C1 segment of cervical spinal cord (tissue), 14 donors: Measurements from ENCODE around the gene MARCHF9.

Experiments used
- DNase-seq, 14 donors: peaks; one replicate each; lab custom pipeline; 2025; lab: John Stamatoyannopoulos, UW

MARCHF9 gene

DNA sequence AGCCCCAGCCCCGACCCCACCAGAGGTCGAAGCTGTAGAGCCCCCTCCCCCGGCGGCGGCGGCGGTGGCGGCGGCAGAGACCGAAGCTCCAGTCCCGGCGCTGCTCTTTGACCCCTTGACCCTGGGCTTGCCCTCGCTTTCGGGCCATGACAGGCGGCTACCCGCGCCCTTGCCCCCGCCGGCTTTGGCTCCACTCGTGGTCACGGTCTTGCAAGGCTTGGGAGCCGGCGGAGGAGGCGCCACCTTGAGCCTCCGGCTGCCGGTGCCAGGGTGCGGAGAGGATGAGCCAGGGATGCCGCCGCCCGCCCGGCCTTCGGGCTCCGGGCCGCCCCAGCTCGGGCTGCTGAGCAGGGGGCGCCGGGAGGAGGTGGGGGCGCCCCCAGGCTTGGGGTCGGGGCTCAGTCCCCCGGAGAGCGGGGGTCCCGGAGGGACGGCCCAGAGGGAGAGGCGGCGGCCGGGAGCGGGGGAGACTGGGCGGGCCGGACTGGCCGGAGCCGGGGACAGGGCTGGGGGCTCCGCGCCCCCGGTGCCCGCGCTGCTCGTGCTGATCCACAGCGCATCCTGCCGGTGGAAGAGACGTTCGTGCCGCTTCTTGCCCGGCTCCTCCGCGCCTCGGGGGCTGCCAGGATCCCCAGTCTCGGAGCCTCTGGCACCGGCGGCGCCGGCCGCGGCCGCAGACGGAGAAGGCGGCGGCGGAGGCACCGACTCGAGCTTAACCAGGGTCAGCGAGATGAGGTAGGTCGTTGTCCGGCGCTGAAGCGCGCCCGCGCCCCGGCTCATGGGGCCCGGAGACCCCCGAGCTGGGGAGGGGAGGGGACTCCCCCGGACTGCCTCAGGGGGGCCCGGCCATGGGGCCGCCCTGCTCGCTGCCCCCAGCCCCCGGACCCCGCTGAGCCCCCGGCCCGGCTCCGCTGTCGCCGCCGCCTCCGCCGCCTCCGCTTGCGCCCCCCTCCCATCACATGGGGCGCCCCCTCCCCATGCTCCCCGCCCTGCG is 17.1 kb upstream of the MARCHF9 start:
- DNase-seq: no peak

DNA sequence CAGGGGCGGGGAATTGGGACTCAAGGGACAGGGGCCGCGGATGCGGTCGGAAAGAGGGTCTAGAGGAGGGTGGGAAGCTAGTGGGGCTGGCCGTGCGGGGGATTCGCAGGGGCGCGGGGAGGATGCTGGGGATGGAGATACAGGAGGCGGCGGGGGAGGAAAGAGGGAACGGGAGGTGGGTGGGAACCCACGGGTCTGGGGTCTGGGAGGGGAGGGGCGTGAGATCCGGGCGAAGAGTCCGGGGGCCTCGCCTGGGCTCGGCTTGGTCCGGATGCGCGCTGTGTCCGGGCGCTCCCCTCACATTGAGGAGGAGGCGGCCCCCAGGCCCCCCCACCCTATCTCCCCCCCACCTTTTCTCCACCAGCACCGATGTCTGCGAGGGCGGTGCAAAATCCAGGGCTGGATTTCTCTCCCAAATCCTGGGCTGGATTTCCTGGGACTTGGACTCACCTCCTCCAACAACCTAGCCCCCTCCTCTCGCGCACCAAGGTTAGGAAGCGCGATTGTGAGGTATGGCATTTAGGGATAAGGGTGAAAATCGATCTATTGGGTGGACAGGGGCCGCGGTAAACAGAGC is 16.2 kb upstream of the MARCHF9 start, which contains the start of gene AGAP2:
Gene AGAP2 (minus strand): TSS at position 82 of the 577 bp plus-strand sequence. CDS start 496 bp downstream, outside the sequence.
- DNase-seq: peak in 2 of 14 donors; percentile 10 to 80

DNA sequence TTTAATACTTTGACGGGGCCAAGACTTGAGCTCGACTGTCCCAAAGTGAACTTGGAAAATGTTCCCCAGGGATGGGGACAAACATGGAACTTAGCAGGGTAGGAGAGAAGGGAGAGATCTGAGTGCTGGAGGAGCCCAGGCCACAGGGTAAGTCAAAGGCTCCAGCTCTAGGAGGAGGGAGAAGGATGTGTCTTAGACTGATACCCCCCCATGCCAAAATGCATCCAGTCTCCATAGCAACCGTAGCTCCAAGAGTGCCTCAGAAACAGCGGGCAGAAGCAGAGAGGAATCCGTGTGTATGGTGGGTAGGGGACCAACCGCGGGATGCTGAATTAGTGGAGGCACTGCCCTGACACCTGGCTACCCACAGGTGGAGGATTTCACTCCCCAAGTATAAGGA is 15.5 kb upstream of the MARCHF9 start:
- DNase-seq: no peak

DNA sequence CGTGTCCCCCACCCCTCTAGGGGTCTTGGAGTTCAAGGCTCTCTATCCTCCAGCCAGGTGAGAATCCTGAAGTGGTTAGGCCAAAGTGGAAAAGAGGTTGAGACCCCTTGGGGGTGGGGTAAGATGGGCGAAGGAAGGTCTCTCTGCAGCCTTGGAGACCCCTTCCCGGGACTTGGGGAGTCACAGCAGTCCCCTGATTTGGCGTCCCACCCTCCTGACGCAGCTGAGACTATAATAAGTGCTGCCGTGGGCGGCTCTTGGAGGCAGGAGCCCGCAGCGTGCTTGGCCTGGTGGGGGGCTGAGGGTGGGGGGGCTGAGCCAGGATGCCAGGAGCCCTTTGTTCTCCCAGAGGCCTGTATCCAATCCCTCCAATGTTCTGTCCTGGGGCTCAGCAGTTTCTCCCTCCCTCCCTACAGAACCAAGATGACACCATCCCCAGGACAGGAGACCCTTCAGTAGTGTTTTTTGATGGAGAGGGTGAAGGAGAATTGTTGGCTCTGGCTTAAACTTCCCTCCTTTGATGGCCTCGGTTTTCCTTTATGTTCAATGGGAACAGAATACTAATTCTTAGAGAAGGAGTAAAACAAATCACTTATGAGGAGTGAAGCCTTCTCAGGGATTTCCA is 14.9 kb upstream of the MARCHF9 start:
- DNase-seq: no peak

DNA sequence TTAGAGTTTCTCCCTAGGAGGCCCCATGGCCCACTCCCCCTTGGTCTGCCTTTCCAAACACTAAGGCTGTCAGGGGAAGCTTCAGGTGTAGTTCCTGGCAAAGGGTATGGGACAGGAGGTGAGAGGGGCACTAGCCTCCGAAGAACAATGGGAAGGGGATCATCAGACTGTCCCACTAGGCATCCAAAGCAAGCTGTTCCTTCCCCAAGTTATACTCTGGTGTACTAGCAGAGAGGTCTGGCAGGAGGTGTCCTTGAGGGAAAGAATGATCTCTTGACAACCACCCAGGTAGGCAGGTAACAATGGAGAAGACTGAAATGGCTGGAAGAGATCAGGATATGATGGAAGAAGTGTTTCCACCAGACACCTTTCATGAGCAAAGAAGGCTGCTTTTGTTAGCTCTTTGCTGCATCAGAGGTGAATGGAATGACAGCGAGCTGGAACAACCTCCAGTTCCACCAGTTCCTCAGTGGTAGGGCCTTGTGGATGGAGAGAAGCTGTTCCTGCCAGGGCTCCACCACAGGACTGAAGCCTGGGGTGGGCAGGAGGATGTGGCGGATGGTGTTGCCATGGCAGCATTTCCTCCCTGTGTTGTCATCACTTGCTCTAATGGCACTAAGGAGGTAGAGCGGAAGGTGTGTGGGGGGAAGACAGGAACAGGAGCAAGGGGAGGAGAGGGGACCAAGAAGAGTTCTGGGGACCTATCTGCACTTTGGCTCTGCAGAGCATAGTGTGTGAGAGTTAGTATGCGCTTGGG is 14.1 kb upstream of the MARCHF9 start:
- no peak for DNase-seq

DNA sequence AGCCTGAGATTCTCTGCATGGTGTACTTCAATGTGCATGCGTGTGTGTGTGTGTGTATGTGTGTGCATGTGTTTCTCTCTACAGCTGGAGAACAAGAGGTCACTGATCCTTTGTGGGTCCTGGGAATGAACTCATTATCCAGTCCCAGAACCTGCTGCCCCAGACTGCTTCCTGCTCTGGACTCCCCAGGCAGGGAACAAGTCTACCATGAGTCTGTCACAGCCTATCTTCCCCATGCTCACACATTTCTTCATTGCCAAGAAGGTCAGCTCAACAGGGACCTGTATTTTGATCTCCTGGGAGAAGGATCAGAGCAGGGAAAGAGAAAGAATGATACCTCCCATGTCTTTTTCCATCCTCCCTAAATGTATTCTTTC is 13.5 kb upstream of the MARCHF9 start:
- DNase-seq: no peak

DNA sequence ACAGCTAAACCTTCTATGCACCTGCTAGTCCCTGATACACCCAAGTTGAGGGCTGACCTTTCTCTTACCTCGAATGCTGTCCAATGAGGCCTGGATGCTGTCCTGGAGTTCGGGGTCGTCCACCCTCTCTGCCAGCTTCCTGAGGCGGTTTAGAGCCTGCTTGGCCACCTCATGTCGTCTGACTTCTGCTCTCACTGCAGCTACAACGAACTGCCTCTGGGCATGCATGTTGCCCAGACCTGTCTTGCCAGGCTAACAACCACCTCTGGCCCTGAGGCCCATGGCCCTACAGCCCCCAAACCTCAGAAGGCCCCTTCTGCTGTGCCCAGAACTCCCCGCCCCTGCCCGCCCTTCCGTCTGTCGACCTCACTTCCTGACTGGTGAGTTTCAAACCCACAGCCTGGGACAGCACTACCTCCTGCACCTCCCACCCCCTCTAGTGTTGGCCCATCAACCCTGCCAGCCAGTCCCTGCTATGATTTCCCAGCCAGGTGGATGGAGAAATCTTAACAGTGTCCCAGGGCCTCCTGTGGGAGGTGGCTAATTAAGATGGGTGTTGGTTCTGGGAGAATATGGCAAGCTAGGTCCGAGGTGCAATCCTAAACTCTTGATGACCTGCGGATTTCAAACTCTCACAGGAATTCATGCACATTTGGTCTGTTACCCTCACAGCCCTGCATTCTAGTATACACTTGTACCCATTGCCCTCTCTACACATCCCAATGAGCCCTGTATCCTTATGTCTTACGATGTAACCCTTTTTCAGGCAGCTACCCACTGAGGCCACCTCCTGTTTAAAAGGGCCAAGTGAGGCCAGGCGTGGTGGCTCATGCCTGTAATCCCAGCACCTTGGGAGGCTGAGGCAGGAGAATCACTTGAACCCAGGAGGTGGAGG is 12.8 kb upstream of the MARCHF9 start:
- DNase-seq: no peak

DNA sequence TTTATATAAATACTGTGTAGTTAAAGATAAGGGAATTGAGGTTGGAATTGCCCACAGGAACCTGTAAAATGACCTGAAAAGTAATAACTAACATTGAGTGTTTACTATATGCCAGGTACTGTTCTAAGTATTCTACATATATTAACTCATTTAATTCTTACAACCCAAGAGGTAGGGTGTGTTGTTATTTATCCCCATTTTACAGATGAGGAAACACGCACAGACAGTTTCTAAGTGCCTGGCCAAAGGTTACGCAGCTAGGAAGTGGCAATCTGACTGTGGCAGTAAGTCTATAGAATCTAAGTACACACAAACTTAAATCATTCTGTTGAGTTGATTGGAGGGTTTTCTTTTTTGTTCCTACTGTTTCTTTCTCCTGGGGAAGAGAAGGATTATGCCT is 11.1 kb upstream of the MARCHF9 start:
- DNase-seq: no peak

DNA sequence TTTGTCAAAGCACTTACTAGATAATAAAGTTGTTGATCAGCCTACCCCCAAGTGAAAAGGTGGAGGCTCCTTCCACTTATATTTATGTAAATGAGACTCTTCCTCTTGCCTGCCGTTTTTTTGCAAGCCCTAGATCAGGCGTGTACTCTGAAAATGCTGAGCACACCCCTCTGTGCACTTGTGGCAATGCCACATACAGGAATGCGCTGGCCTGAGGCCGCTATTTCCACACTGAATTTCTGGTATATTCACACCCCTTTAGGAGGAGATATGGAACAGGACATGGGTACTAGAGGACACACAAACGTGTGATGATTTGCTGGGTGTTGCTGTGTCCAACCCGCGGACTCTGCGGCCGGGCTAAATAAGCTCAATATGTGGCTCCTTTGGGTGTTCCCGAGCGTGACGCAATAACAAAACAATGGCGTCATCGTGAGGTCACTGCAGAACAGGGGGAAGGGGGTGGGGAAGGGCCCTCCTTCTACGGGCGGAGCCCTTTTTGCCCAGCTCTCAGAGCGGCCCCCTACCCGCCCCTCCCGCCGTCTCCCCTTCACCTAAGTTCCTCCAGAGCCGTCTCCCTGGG is 10.6 kb upstream of the MARCHF9 start:
- peak in 2 of 14 donors; percentile 76 to 84 for DNase-seq

DNA sequence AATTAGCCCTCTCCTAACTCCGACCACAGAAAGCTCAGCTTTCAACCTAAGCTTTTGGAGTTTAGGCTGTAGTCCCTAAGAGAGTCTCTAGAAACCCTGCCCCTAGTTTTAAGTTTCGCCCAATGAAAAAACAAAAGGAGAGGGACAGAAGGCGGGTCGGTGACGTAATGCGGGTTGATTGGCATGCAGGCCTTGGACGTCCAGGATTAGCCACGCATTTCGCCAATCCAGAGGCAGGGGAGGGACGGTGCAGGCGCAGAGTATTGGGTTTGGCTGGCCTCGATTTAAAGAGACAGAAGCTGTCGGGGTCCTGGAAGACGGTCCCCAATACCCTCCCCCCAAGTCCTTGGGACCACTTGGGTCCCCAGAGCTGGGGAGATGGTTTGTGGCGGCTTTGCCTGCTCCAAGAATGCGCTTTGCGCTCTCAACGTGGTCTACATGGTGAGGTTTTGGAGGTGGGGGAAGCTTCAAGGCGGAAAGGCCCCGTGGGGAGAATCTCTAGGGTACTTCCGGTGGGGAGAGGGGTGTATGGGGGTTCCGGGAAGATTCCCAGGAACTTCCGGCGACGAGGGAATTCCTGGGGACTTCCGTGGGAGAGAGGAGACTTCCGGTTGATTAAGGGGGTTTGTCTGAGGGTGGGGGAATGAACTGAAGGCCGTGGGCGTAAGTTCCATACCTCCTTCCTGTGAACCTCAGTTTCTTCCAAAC is 10.0 kb upstream of the MARCHF9 start, which contains the start of gene TSPAN31:
Gene TSPAN31 (plus strand): TSS at position 263 of the 708 bp plus-strand sequence. CDS start 116 bp downstream, at position 379.
- peak; percentile 49 to 98 (median 89) for DNase-seq

DNA sequence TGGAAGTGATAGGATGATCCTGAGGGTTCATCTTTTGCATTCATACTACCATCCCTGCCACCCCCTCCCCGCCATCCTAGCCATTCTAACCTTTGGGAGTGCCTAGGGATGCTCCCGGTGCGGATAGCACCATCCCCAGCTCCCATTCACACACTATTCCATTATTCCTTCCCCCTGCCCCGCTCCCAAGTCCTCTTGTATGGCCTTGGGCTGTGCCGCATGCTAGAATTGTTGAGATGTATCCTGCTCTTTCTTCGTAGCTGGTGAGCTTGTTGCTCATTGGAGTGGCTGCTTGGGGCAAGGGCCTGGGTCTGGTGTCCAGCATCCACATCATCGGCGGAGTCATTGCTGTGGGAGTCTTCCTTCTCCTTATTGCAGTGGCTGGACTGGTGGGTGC is 9.4 kb upstream of the MARCHF9 start:
- peak in 2 of 14 donors; percentile 42 to 47 for DNase-seq

DNA sequence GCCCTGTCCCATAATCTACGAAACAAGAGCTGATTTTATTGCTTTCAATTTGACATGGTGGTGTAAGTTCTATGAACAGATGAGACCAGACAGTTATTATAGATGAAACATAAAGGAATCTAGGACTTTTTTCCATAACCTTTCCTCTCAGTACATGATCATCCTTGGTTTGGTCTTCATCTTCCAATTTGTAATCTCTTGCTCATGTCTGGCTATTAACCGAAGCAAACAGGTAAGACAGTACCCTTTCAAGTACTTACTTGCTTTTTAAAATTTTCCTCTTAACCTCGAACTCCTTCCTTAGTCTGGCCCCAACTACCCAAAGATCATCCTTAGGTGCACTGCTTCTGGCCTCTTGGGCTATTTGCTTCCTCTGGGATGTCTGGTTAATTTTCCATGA is 8.9 kb upstream of the MARCHF9 start:
- DNase-seq: no peak

DNA sequence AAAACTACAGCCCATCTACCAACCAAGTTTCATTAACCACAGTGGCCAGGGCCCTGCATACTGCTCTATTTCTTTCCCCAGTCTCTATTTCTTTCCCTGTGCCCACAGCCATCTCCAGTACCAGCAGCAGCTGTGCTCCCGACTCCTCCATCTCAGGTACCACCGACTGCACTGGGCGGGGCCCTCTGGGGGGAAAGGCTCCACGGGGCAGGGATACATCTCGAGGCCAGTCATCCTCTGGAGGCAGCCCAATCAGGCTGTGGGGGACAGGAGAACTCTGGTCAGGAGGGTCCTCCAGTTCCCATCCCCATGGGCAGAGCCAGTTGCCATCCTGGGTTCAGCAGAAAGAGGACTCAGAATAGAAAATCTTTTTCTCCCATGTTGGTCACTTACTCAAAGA is 5.8 kb upstream of the MARCHF9 start:
- DNase-seq: no peak

DNA sequence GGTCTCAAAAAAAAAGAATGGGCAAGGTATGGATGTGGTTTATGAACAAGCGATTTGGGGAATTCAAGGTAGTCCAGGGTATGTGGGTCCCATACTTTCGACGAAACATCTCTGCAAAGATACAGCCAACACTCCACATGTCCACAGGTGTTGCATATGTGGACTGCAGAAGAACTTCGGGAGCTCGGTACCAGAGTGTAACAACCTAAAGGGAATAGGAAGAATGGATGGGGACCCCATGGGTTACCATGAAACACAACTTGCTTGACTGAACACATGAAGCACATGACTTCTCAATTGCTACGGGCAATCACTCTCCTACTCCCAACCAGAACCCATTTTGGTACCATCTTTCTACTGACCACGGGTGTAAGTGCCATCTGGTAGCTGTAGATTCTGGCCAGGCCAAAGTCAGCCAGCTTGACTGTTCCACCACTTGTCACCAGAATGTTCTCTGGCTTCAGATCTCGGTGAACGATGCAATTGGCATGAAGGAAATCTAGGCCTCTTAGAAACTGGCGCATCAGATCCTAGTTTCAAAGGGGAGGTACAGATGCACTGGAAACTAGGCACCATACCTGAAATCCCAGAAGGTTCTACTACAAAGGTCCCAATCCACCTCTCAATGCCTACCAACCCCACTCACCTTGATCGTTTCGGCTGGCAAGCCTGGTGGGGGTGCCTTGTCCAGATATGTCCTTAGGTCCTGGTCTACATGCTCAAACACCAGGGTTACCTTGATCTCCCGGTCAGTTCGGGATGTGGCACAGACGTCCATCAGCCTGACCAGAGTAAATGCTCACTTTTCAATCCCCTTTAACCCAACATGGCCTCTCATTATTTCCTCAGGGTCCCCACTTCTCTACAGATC is 4.1 kb upstream of the MARCHF9 start:
- DNase-seq: no peak

DNA sequence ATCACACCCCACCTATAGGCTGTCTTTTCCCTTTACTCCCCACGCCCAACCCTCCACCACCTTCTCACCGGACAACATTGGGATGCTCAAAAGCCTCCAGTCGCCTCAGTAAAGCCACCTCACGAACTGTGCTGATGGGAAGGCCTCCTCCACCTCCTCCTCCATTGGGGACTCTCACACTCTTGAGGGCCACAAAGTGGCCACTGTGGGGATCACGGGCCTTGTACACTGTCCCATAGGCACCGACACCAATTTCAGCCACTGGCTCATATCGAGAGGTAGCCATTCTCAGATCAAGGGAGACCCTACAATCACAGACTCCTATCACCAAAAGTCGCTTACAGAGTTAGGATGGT is 3.5 kb upstream of the MARCHF9 start:
- no peak for DNase-seq

DNA sequence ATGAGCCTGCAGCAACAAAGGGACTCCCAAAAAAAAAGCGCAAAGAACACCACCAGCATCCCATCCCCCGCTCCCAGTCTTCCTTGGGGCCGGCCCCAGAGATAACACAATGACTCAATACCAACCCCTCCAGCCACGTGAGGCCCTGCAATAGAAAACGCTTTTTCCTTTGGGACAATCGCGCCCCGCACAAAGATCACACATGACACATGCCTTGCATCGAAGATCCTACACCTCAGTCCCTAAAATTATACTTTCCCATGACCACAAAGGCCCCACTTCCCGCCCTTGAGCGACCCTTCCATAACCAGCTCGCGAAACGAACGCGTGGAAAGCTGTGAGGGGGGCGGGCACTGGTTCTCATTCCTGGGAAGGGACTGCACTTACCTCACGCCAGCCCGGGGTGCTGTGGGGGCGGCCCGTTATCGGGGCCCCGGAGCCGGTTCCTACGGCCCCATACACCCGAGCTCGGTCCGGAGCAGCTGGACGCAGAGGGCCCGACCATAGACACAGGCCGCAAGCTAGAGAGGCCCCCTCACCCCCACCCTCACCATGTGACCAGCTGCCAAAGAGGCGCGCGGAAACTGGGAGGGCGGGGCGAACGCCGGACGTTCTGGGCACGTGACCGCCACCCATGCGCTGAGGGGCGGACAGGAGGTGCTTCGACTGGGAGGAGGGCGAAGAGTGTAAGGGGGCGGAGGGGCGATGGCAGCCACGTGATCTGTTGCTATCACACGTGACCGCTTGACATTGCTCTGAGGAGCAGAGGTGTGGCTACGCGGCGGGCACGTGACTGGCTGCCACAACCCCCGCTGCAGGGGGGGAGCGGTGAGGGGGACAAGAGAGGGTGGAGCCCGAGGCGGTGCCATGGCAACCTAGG is 2.9 kb upstream of the MARCHF9 start, which contains the start of gene CDK4:
Gene CDK4 (minus strand): TSS at position 523 of the 880 bp plus-strand sequence. CDS start 593 bp downstream, outside the sequence.
- peak; percentile 98 to 100 (median 99) for DNase-seq

DNA sequence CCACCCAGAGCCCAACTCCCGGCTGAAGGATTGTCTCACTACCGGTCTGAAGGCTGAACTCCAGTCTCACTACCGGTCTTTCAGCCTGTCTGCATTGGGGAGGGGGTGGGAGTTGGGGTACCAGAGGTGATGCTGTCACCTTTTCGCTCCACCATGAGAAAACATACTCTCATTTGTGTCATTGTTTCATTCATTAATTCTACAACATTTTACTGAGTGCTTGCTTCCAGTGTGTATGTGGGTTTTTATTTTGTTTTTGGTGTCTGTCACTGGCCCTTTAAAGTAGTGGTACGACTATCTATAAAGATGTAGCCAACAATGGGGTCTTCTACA is 2.3 kb upstream of the MARCHF9 start:
- no peak for DNase-seq
